NT2/D1 (cell line): ENCODE measurements around the gene ROR1.

Source experiments
- DNase-seq: peaks from one replicate; pipeline ENCODE4 v3.0.0-alpha.2; 2011; ENCODE audit warnings: low read depth, low spot score
- H3K27me3 ChIP-seq: 2 replicates; pipeline ENCODE4 v1.6.0; 2011; ENCODE audit warnings: mild to moderate bottlenecking; ENCODE audit not compliant: insufficient read length, insufficient read depth
- H3K36me3 ChIP-seq: 2 replicates; pipeline ENCODE4 v1.6.1; 2011; ENCODE audit warnings: mild to moderate bottlenecking, low read length, mixed read lengths; ENCODE audit not compliant: insufficient read depth, insufficient read length
- H3K4me1 ChIP-seq: 2 replicates; pipeline ENCODE4 v1.5.1; 2011; ENCODE audit not compliant: insufficient read depth, insufficient read length
- H3K4me3 ChIP-seq: 2 replicates; pipeline ENCODE4 v1.5.1; 2011; ENCODE audit warnings: low read depth; ENCODE audit not compliant: insufficient read length
- H3K9ac ChIP-seq: 2 replicates; pipeline ENCODE4 v1.6.0; 2011; ENCODE audit warnings: low read depth; ENCODE audit not compliant: insufficient read length
- H3K9me3 ChIP-seq: 2 replicates; pipeline ENCODE4 v1.5.1; 2011; ENCODE audit warnings: mild to moderate bottlenecking, low read length; ENCODE audit not compliant: insufficient read depth
- SUZ12 ChIP-seq: IDR thresholded peaks from 2 replicates; pipeline ENCODE4 v1.6.1; 2011; ENCODE audit not compliant: insufficient read length, insufficient read depth; ENCODE audit errors: extremely low read depth
- YY1 ChIP-seq: IDR thresholded peaks from 2 replicates; pipeline ENCODE4 v1.6.1; 2011; ENCODE audit not compliant: insufficient read length, insufficient read depth
- ZNF274 ChIP-seq: IDR thresholded peaks from 2 replicates; pipeline ENCODE4 v1.6.1; 2011; ENCODE audit warnings: mild to moderate bottlenecking, low read depth, low read length

ROR1 gene

GRCh38 chr1:63863145-63863544 lies 89.3 kb downstream of the ROR1 start:
- Histone ChIP-seq H3K27me3 (no peaks in the 10 kb centered on the region), H3K4me3 (no peak overlapping the region), H3K36me3 (no peaks in the 10 kb centered on the region), H3K9me3 (no peaks in the 10 kb centered on the region), H3K4me1 (peaks cover 3% of the 10 kb centered on the region), H3K9ac (no peak overlapping the region)
- DNase-seq, result no peak
- TF ChIP-seq YY1 (no peak), ZNF274 (no peak), SUZ12 (no peak)

- no peaks in the 10 kb centered on the region for H3K4me1 ChIP-seq
- H3K27me3 ChIP-seq, result no peaks in the 10 kb centered on the region
- no peaks in the 10 kb centered on the region for H3K36me3 ChIP-seq
- TF ChIP-seq SUZ12, result no peak
- no peak for TF ChIP-seq YY1
- TF ChIP-seq ZNF274, result no peak
- H3K9me3 ChIP-seq, result no peaks in the 10 kb centered on the region
- H3K4me3 ChIP-seq, result no peak overlapping the region
- no peak overlapping the region for H3K9ac ChIP-seq
- DNase-seq, result no peak
Observed at GRCh38 chr1:63864224-63864641, 90.4 kb downstream of the ROR1 start.

- Histone ChIP-seq H3K4me1 (no peaks in the 10 kb centered on the region), H3K4me3 (no peak overlapping the region), H3K9ac (no peak overlapping the region), H3K9me3 (no peaks in the 10 kb centered on the region), H3K36me3 (no peaks in the 10 kb centered on the region), H3K27me3 (no peaks in the 10 kb centered on the region)
- no peak for DNase-seq
- TF ChIP-seq SUZ12, result no peak
- TF ChIP-seq YY1, result no peak
- TF ChIP-seq ZNF274, result no peak
Observed at GRCh38 chr1:63865561-63865960, 91.7 kb downstream of the ROR1 start.

- H3K9ac ChIP-seq, result no peak overlapping the region
- DNase-seq, result no peak
- H3K36me3 ChIP-seq, result no peaks in the 10 kb centered on the region
- no peaks in the 10 kb centered on the region for H3K4me1 ChIP-seq
- H3K9me3 ChIP-seq, result no peaks in the 10 kb centered on the region
- no peak overlapping the region for H3K4me3 ChIP-seq
- TF ChIP-seq ZNF274 (no peak), SUZ12 (no peak), YY1 (no peak)
- H3K27me3 ChIP-seq, result no peaks in the 10 kb centered on the region
Observed at GRCh38 chr1:63866084-63866483, 92.3 kb downstream of the ROR1 start.

- H3K4me3 ChIP-seq, result no peak overlapping the region
- no peak overlapping the region for H3K9ac ChIP-seq
- H3K9me3 ChIP-seq, result no peaks in the 10 kb centered on the region
- H3K4me1 ChIP-seq, result no peaks in the 10 kb centered on the region
- no peak for TF ChIP-seq YY1
- TF ChIP-seq ZNF274, result no peak
- no peak for TF ChIP-seq SUZ12
- no peak for DNase-seq
- no peaks in the 10 kb centered on the region for H3K27me3 ChIP-seq
- H3K36me3 ChIP-seq, result no peaks in the 10 kb centered on the region
Observed at GRCh38 chr1:63867429-63868176, 93.8 kb downstream of the ROR1 start.

GRCh38 chr1:63868268-63868781 lies 94.5 kb downstream of the ROR1 start:
- Histone ChIP-seq H3K9ac (no peak overlapping the region), H3K4me1 (no peaks in the 10 kb centered on the region), H3K4me3 (no peak overlapping the region), H3K9me3 (no peaks in the 10 kb centered on the region), H3K27me3 (no peaks in the 10 kb centered on the region), H3K36me3 (no peaks in the 10 kb centered on the region)
- TF ChIP-seq YY1 (no peak), SUZ12 (no peak), ZNF274 (no peak)
- DNase-seq, result no peak

GRCh38 chr1:63870152-63870551 lies 96.3 kb downstream of the ROR1 start:
- Histone ChIP-seq H3K9me3 (no peaks in the 10 kb centered on the region), H3K36me3 (no peaks in the 10 kb centered on the region), H3K4me1 (no peaks in the 10 kb centered on the region), H3K27me3 (no peaks in the 10 kb centered on the region), H3K4me3 (no peak overlapping the region), H3K9ac (no peak overlapping the region)
- TF ChIP-seq YY1, result no peak
- DNase-seq, result no peak

GRCh38 chr1:63871463-63871862 lies 97.6 kb downstream of the ROR1 start:
- DNase-seq, result no peak
- TF ChIP-seq SUZ12, result no peak
- no peak for TF ChIP-seq YY1
- TF ChIP-seq ZNF274, result no peak
- Histone ChIP-seq H3K4me1 (no peaks in the 10 kb centered on the region), H3K27me3 (no peaks in the 10 kb centered on the region), H3K9me3 (no peaks in the 10 kb centered on the region), H3K9ac (no peak overlapping the region), H3K36me3 (no peaks in the 10 kb centered on the region), H3K4me3 (no peak overlapping the region)
